HepG2 (cell line): ENCODE results near the gene RAD54L. TPM values are rescaled to one million over a fixed set of nuclear protein-coding genes. Genes with fewer than 3 reads are reported as not detected.

ENCODE experiments used
- ARID4A ChIP-seq: sonication (generic); formaldehyde crosslinking; IDR thresholded peaks from 2 replicates; pipeline ENCODE4 v1.5.0; 2020; ENCODE audit warnings: mild to moderate bottlenecking, missing genetic modification reagents, borderline replicate concordance
- BORCS8-MEF2B ChIP-seq: sonication (generic); formaldehyde crosslinking; IDR thresholded peaks from 2 replicates; pipeline ENCODE4 v1.8.0; 2022; ENCODE audit warnings: mild to moderate bottlenecking, missing genetic modification reagents
- MTERF4 ChIP-seq: sonication (generic); formaldehyde crosslinking; IDR thresholded peaks from 2 replicates; pipeline ENCODE4 v1.8.0; 2023; ENCODE audit warnings: mild to moderate bottlenecking, missing genetic modification reagents
- PHF8 ChIP-seq: sonication (generic); formaldehyde crosslinking; IDR thresholded peaks from 2 replicates; pipeline ENCODE4 v1.5.0; 2020; ENCODE audit warnings: missing genetic modification reagents
- PLSCR1 ChIP-seq: sonication (generic); formaldehyde crosslinking; IDR thresholded peaks from 2 replicates; pipeline ENCODE4 v1.5.0; 2020; ENCODE audit warnings: missing genetic modification reagents, mild to moderate bottlenecking, borderline replicate concordance
- RARA ChIP-seq: IDR thresholded peaks from 2 replicates; pipeline ENCODE4 v1.6.1; 2016; ENCODE audit warnings: missing genetic modification reagents, missing compliant biosample characterization
- SIX4 ChIP-seq: sonication (generic); formaldehyde crosslinking; IDR thresholded peaks from 2 replicates; pipeline ENCODE4 v1.4.0; 2020; ENCODE audit warnings: missing genetic modification reagents
- ZBTB2 ChIP-seq: sonication (generic); formaldehyde crosslinking; IDR thresholded peaks from 2 replicates; pipeline ENCODE4 v1.8.0; 2022; ENCODE audit warnings: low read depth, missing genetic modification reagents
- ZBTB37 ChIP-seq: sonication (generic); formaldehyde crosslinking; IDR thresholded peaks from 2 replicates; pipeline ENCODE4 v1.4.0; 2020; ENCODE audit warnings: mild to moderate bottlenecking, missing genetic modification reagents
- ZFP90 ChIP-seq: sonication (generic); formaldehyde crosslinking; IDR thresholded peaks from 2 replicates; pipeline ENCODE4 v1.8.0; 2022; ENCODE audit warnings: missing genetic modification reagents, mild to moderate bottlenecking, inconsistent platforms, borderline replicate concordance
- ZMAT3 ChIP-seq: sonication (generic); formaldehyde crosslinking; conservative IDR thresholded peaks from 2 replicates; pipeline ENCODE4 v1.7.0; 2021; ENCODE audit warnings: missing genetic modification reagents
- ZNF275 ChIP-seq: sonication (generic); formaldehyde crosslinking; IDR thresholded peaks from 2 replicates; pipeline ENCODE4 v1.8.0; 2022; ENCODE audit warnings: missing genetic modification reagents, mild to moderate bottlenecking, inconsistent platforms, borderline replicate concordance
- ZNF780A ChIP-seq: sonication (generic); formaldehyde crosslinking; IDR thresholded peaks from 2 replicates; pipeline ENCODE4 v1.8.0; 2022; ENCODE audit warnings: mild to moderate bottlenecking, missing genetic modification reagents, moderate library complexity
- ZNF788 ChIP-seq: sonication (generic); formaldehyde crosslinking; IDR thresholded peaks from 2 replicates; pipeline ENCODE4 v1.5.0; 2020; ENCODE audit warnings: mild to moderate bottlenecking, missing genetic modification reagents, borderline replicate concordance
- ZNF839 ChIP-seq: sonication (generic); formaldehyde crosslinking; IDR thresholded peaks from 2 replicates; pipeline ENCODE4 v1.4.0; 2020; ENCODE audit warnings: missing genetic modification reagents, mild to moderate bottlenecking, borderline replicate concordance
- ZSCAN31 ChIP-seq: sonication (generic); formaldehyde crosslinking; IDR thresholded peaks from 2 replicates; pipeline ENCODE4 v1.5.0; 2020; ENCODE audit warnings: low read depth, mild to moderate bottlenecking, missing genetic modification reagents
- polyA plus RNA-seq, 8 experiments: library from polyadenylated mRNA; depleted of rRNA in 3 of 8; stranded (reverse) in 7 of 8; unstranded in 1 of 8; fragments of >200 nt; fragmentation: Illumina TruSeq in 4 of 8; extraction: Trizol in 4 of 8; gene quantifications; 2 replicates each; pipeline versions ENCODE4 v1.2.1 to v1.2.3, GENCODE V29; 2011 to 2016; ENCODE audit warnings: low read depth in 4 of 8, missing spikeins in 1 of 8, mixed read lengths in 1 of 8; ENCODE audit not compliant: insufficient read depth in 1 of 8
- total RNA-seq, 5 experiments: library from RNA; depleted of rRNA; stranded (reverse); fragments of >200 nt; fragmentation: Illumina TruSeq; extraction: Trizol; gene quantifications; 2 replicates each; pipeline ENCODE4 v1.2.3, GENCODE V29; 2016; ENCODE audit warnings: low read depth in 1 of 5

The RAD54L gene
- total and polyA plus RNA-seq, 2 of the 13 experiments (the other 11 are each of a cell fraction or from before 2014, with no cell fraction given) = 10.2 to 30.0 TPM

GRCh38 chr1:46197964-46198811, 49.4 kb upstream of the RAD54L start, which contains the start of gene POMGNT1 (continued):
- TF ChIP-seq ZNF780A (CRISPR knock-in tag) (no peak), ZMAT3 (CRISPR knock-in tag) (0 out of 2 replicates have a peak, but pooled peaks have one; percentile 33), PLSCR1 (CRISPR knock-in tag) (no peak), PHF8 (CRISPR knock-in tag) (peak; percentile 86), ZNF275 (CRISPR knock-in tag) (peak; percentile 71; the same call in 1 of the 2 replicates), BORCS8-MEF2B (CRISPR knock-in tag) (no peak), ZBTB37 (CRISPR knock-in tag) (no peak), ZFP90 (no peak; the same call in 1 of the 2 replicates), ZNF788 (CRISPR knock-in tag) (no peak; the same call in 1 of the 2 replicates), MTERF4 (CRISPR knock-in tag) (no peak), ARID4A (CRISPR knock-in tag) (peak; percentile 68; the same call in 1 of the 2 replicates), SIX4 (CRISPR knock-in tag) (no peak), ZSCAN31 (CRISPR knock-in tag) (peak; percentile 68), RARA (CRISPR knock-in tag) (peak; percentile 31; the same call in 1 of the 2 replicates), ZBTB2 (no peak), ZNF839 (CRISPR knock-in tag) (no peak)
